Measurements from ENCODE around the gene PCGF1. TPM values are rescaled to one million over a fixed set of nuclear protein-coding genes. Genes with fewer than 3 reads are reported as not detected.

The PCGF1 gene
- total and polyA plus RNA-seq, 9 of the 15 experiments (the other 6 are each of a cell fraction or from before 2014, with no cell fraction given): 20.3 to 45.7 (median 29.3) TPM

DNA sequence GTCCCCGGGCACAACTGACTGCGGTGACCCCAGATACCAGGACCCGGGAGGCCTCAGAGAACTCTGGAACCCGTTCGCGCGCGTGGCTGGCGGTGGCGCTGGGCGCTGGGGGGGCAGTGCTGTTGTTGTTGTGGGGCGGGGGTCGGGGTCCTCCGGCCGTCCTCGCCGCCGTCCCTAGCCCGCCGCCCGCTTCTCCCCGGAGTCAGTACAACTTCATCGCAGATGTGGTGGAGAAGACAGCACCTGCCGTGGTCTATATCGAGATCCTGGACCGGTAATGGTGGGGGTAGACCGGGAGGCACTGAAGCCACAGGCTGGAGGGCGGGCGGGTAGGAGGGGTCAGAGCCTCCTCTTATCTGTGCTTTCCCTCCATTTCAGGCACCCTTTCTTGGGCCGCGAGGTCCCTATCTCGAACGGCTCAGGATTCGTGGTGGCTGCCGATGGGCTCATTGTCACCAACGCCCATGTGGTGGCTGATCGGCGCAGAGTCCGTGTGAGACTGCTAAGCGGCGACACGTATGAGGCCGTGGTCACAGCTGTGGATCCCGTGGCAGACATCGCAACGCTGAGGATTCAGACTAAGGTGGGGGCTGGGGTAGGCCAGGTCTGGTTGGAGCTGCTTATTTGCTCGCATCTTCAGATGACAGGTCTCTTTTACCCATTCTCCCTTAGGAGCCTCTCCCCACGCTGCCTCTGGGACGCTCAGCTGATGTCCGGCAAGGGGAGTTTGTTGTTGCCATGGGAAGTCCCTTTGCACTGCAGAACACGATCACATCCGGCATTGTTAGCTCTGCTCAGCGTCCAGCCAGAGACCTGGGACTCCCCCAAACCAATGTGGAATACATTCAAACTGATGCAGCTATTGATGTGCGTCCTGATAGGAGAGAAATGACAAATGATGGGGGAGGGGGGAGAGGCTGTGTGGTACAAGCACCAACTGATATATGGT lies 23.0 kb upstream of the PCGF1 start:
- peak; percentile 85 to 96 (median 92) for DNase-seq (ENCODE audit: extremely low read depth in 1 of 4, low spot score in 3 of 4)
- TSS peak; percentile 62 for BruUV-seq (replicated peaks)
- Histone ChIP-seq H2AFZ (ENCODE audit: low read depth, low read length) (peak overlapping the region; percentile 70), H3K4me1 (replicated peaks in 1 of 2; ENCODE audit: control insufficient read depth in 2 of 2, insufficient read depth in 2 of 2, low read length in 2 of 2) (peaks cover 28 to 37% of the 10 kb centered on the region in 2 experiments), H3K36me3 (ENCODE audit: control insufficient read depth, insufficient read depth, low read length) (peaks cover 65% of the 10 kb centered on the region), H3K27ac (ENCODE audit: extremely low read depth, low read depth, low read length) (peak overlapping the region; percentile 84), H3K4me3 (peak overlapping the region; percentile 96), H3K27me3 (ENCODE audit: control insufficient read depth in 2 of 2, insufficient read depth in 2 of 2, low read length in 2 of 2) (no peaks in the 10 kb centered on the region), H3K79me2 (ENCODE audit: control insufficient read depth, insufficient read depth, low read length) (peaks cover 52% of the 10 kb centered on the region), H4K20me1 (replicated peaks; ENCODE audit: control insufficient read depth, insufficient read depth, low read length) (peaks cover 5% of the 10 kb centered on the region; the same call in 1 of the 2 replicates), H3K9me1 (ENCODE audit: control insufficient read depth, insufficient read depth, low read length) (peaks cover 3% of the 10 kb centered on the region), H3K9ac (ENCODE audit: insufficient read depth in 1 of 2, low read depth in 2 of 2, low read length in 2 of 2) (peak overlapping the region; percentile 95 to 97), H3K4me2 (ENCODE audit: insufficient read depth, low read length) (peak overlapping the region; percentile 97), H3K9me3 (replicated peaks; ENCODE audit: control insufficient read depth, insufficient read depth, low read depth, low read length) (no peaks in the 10 kb centered on the region)
- in situ Hi-C loops (cut with MboI): no loop called here
- under 1% methylated on average over 35 of the region's 54 CpGs for WGBS (ENCODE audit: insufficient coverage, low coverage, missing lambda C conversion rate)
- ChIA-PET POLR2A (interaction anchor here (0.6 to 3.9 kb wide), 21 partner anchors 9 to 627 kb away, joined by 3 to 25 read pairs (median 4); partner anchors contain the start of genes CCDC142, LOXL3, MRPL53 and TTC31), CTCF (ENCODE audit: low intra/inter-chr PET ratio) (interaction anchor here (1.5 to 2.0 kb wide), 2 partner anchors 48 to 57 kb away, joined by 4 to 12 read pairs; partner anchors contain the start of genes CCDC142 and TTC31)
- FAIRE-seq: peak; percentile 97
- intact Hi-C loops (cut with micrococcal nuclease): loop anchor here (2.0 to 5.0 kb wide), 3 partner anchors 24 to 278 kb away; partner anchors contain the start of gene DOK1
- ATAC-seq: peak; percentile 80
- TF ChIP-seq CCAR2 (IDR thresholded peaks at IDR 0.05; ENCODE audit: low read depth, low read length): no peak
- peak; percentile 53 for TF ChIP-seq HMGN3 (IDR thresholded peaks at IDR 0.05; ENCODE audit: borderline replicate concordance, extremely low read depth, insufficient read length, low read depth, low read length)
- TF ChIP-seq, protein P1, sequence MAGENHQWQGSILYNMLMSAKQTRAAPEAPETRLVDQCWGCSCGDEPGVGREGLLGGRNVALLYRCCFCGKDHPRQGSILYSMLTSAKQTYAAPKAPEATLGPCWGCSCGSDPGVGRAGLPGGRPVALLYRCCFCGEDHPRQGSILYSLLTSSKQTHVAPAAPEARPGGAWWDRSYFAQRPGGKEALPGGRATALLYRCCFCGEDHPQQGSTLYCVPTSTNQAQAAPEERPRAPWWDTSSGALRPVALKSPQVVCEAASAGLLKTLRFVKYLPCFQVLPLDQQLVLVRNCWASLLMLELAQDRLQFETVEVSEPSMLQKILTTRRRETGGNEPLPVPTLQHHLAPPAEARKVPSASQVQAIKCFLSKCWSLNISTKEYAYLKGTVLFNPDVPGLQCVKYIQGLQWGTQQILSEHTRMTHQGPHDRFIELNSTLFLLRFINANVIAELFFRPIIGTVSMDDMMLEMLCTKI (IDR thresholded peaks at IDR 0.05; ENCODE audit: partially characterized antibody): no peak
- no peak for TF ChIP-seq TRIM28 (IDR thresholded peaks at IDR 0.05)
- TF ChIP-seq, protein P2, sequence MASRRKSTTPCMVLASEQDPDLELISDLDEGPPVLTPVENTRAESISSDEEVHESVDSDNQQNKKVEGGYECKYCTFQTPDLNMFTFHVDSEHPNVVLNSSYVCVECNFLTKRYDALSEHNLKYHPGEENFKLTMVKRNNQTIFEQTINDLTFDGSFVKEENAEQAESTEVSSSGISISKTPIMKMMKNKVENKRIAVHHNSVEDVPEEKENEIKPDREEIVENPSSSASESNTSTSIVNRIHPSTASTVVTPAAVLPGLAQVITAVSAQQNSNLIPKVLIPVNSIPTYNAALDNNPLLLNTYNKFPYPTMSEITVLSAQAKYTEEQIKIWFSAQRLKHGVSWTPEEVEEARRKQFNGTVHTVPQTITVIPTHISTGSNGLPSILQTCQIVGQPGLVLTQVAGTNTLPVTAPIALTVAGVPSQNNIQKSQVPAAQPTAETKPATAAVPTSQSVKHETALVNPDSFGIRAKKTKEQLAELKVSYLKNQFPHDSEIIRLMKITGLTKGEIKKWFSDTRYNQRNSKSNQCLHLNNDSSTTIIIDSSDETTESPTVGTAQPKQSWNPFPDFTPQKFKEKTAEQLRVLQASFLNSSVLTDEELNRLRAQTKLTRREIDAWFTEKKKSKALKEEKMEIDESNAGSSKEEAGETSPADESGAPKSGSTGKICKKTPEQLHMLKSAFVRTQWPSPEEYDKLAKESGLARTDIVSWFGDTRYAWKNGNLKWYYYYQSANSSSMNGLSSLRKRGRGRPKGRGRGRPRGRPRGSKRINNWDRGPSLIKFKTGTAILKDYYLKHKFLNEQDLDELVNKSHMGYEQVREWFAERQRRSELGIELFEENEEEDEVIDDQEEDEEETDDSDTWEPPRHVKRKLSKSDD (conservative IDR thresholded peaks at IDR 0.05; ENCODE audit: low read length): no peak
- TF ChIP-seq BRD9 (IDR thresholded peaks at IDR 0.05; ENCODE audit: low read depth, partially characterized antibody): peak; percentile 13
- TF ChIP-seq SAP30 (IDR thresholded peaks at IDR 0.05; ENCODE audit: borderline replicate concordance, insufficient read depth, low read depth, low read length, poor library complexity, severe bottlenecking): no peak
- no peak; the same call in 1 of the 2 replicates for TF ChIP-seq FOXM1 (IDR thresholded peaks at IDR 0.05; ENCODE audit: low read depth)
- TF ChIP-seq FOXM1 (CRISPR knock-in tag; IDR thresholded peaks at IDR 0.05; ENCODE audit: low read depth): no peak
- TF ChIP-seq ZSCAN32 (CRISPR knock-in tag; IDR thresholded peaks at IDR 0.05): no peak
- TF ChIP-seq NBN (IDR thresholded peaks at IDR 0.05; ENCODE audit: low read depth): no peak
- no peak for TF ChIP-seq PYGO2 (tag; IDR thresholded peaks at IDR 0.05)

Data from K562 (cell line).